ENCODE data around the gene INF2.

Gene INF2

DNA sequence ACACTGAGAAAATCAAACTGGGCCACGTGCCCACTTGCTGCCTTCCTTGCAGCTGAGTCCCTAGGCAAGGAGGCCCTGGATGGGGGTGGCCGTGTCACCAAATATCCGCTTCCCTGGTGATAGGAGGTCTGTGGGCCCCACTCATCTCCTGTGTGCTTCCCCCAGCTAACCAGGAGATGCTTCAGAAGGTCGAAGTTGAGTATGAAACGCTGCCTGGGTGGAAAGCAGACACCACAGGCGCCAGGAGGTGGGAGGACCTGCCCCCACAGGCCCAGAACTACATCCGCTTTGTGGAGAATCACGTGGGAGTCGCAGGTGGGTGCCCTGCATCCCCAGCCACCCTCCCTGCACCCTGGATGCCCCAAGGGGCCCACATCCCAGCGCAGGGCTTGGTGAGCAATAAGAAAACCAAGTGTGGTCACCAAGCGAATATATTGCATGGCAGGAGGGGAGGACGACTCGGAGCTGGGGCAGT lies 56.7 kb downstream of the INF2 start:
- no peaks in the 10 kb centered on the region for H3K27me3 ChIP-seq (ENCODE audit: control insufficient read depth in 1 of 2, insufficient read depth in 1 of 2, low read length in 2 of 2)
- no peaks in the 10 kb centered on the region for H3K79me1 ChIP-seq (replicated peaks; ENCODE audit: low read length, poor library complexity, severe bottlenecking)
- H2BK5ac ChIP-seq (ENCODE audit: low read depth, low read length, poor library complexity, severe bottlenecking) = no peak overlapping the region
- peaks cover 24% of the 10 kb centered on the region for H3K4me1 ChIP-seq (ENCODE audit: control insufficient read depth, insufficient read depth, low read depth, low read length)
- H2BK120ac ChIP-seq (ENCODE audit: low read depth, low read length) = no peak overlapping the region
- no peak overlapping the region for H2AFZ ChIP-seq (ENCODE audit: low read depth, low read length)
- peaks cover 0 to 16% of the 10 kb centered on the region in 2 experiments for H3K36me3 ChIP-seq (ENCODE audit: control insufficient read depth in 1 of 2, insufficient read depth in 2 of 2, low read depth in 1 of 2, low read length in 2 of 2)
- no peak overlapping the region for H3K23ac ChIP-seq (ENCODE audit: low read length in 2 of 2)
- 85% methylated on average over 13 of the region's 13 CpGs for WGBS
- peak overlapping the region; percentile 72 for H3K9ac ChIP-seq (ENCODE audit: low read length)
- no peak overlapping the region for H2AK5ac ChIP-seq (ENCODE audit: low read length, severe bottlenecking)
- H3K9me3 ChIP-seq (ENCODE audit: control insufficient read depth, low read length) = no peaks in the 10 kb centered on the region
- H4K8ac ChIP-seq (ENCODE audit: low read length) = no peak overlapping the region
- H2BK15ac ChIP-seq (ENCODE audit: low read depth, poor library complexity, severe bottlenecking) = no peak overlapping the region
- no peak for DNase-seq
- H3K4ac ChIP-seq (ENCODE audit: low read depth in 1 of 2, low read length in 2 of 2) = no peak overlapping the region
- peak overlapping the region; percentile 14 to 61 for H3K18ac ChIP-seq (ENCODE audit: low read depth in 1 of 2, low read length in 2 of 2)
- peak overlapping the region in 1 of 2 experiments; percentile 34 for H3K4me3 ChIP-seq (ENCODE audit: insufficient read depth in 1 of 2, low read depth in 1 of 2, low read length in 2 of 2)
- H3K4me2 ChIP-seq (ENCODE audit: low read length, poor library complexity, severe bottlenecking) = no peak overlapping the region
- H3K14ac ChIP-seq (ENCODE audit: low read length in 2 of 2) = no peak overlapping the region
- no peak overlapping the region for H4K91ac ChIP-seq (ENCODE audit: low read length)
- H2BK12ac ChIP-seq (ENCODE audit: low read length in 2 of 2) = no peak overlapping the region
- H3K27ac ChIP-seq (ENCODE audit: low read length, poor library complexity, severe bottlenecking) = no peak overlapping the region

DNA sequence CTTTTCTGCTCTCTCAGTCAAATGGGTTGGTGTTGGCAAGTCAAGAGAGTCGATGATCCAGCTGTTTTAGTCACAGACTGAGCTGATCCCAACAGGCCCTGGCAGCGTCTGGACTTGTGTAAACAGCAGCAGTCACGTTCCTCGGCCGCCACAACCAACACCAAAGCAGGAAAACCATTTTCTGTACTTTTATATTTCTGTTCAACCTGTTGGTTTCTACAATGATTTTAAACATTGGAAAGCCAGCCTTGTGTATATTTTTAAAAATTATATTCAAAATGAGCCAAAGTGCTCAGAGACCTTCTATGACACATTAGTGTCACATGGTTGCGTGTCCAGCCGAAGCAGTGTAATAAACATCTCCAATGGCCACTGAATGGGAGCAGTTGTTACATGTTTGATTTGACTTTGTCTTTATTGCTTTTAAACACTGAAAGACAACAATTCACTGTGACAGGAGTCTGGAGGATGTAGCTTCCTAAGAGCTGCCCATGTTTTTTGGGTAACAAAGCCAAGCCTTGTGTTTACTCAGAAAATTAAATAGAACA lies 57.6 kb downstream of the INF2 start:
- no peak overlapping the region for H3K4ac ChIP-seq (ENCODE audit: low read depth in 1 of 2, low read length in 2 of 2)
- H3K27me3 ChIP-seq (ENCODE audit: control insufficient read depth in 1 of 2, insufficient read depth in 1 of 2, low read length in 2 of 2) = no peaks in the 10 kb centered on the region
- no peak overlapping the region for H2AFZ ChIP-seq (ENCODE audit: low read depth, low read length)
- no peak overlapping the region for H3K27ac ChIP-seq (ENCODE audit: low read length, poor library complexity, severe bottlenecking)
- no peak overlapping the region for H2BK5ac ChIP-seq (ENCODE audit: low read depth, low read length, poor library complexity, severe bottlenecking)
- no peak overlapping the region for H2BK12ac ChIP-seq (ENCODE audit: low read length in 2 of 2)
- H3K14ac ChIP-seq (ENCODE audit: low read length in 2 of 2) = no peak overlapping the region
- H3K4me1 ChIP-seq (ENCODE audit: control insufficient read depth, insufficient read depth, low read depth, low read length) = peaks cover 25% of the 10 kb centered on the region
- H3K36me3 ChIP-seq (ENCODE audit: control insufficient read depth in 1 of 2, insufficient read depth in 2 of 2, low read depth in 1 of 2, low read length in 2 of 2) = peaks cover 0 to 9% of the 10 kb centered on the region in 2 experiments
- peak; percentile 76 for DNase-seq
- no peak overlapping the region for H4K8ac ChIP-seq (ENCODE audit: low read length)
- WGBS = 39% methylated on average over 4 of the region's 7 CpGs
- no peak overlapping the region for H2BK15ac ChIP-seq (ENCODE audit: low read depth, poor library complexity, severe bottlenecking)
- no peak overlapping the region for H3K4me2 ChIP-seq (ENCODE audit: low read length, poor library complexity, severe bottlenecking)
- peaks cover under 1% of the 10 kb centered on the region for H3K79me1 ChIP-seq (replicated peaks; ENCODE audit: low read length, poor library complexity, severe bottlenecking)
- H4K91ac ChIP-seq (ENCODE audit: low read length) = no peak overlapping the region
- no peak overlapping the region for H2AK5ac ChIP-seq (ENCODE audit: low read length, severe bottlenecking)
- no peak overlapping the region for H3K23ac ChIP-seq (ENCODE audit: low read length in 2 of 2)
- H3K18ac ChIP-seq (ENCODE audit: low read depth in 1 of 2, low read length in 2 of 2) = no peak overlapping the region
- H3K4me3 ChIP-seq (ENCODE audit: insufficient read depth in 1 of 2, low read depth in 1 of 2, low read length in 2 of 2) = peak overlapping the region in 1 of 2 experiments; percentile 34
- H2BK120ac ChIP-seq (ENCODE audit: low read depth, low read length) = no peak overlapping the region
- H3K9me3 ChIP-seq (ENCODE audit: control insufficient read depth, low read length) = no peaks in the 10 kb centered on the region
- H3K9ac ChIP-seq (ENCODE audit: low read length) = peak overlapping the region; percentile 72

DNA sequence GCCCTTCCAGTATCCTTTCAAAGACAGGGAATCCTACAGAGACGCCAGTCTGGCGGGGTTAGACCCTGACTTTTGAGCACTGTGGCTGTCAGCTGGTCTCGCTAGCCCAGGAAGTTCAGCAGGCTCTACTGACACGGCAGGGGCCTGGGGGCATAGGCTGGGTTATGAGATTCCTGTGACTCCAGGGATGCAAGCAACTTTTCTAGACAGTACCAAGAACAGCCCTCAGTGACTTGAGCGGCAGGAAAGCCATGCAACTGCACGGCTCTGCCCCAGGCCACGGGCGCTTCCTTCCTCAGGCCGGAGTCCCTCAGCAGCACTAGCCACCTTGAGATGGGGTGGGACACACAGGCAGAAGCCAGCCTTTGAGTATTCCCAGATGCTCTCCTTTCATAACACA lies 58.5 kb downstream of the INF2 start:
- Histone ChIP-seq H3K4me3 (ENCODE audit: insufficient read depth in 1 of 2, low read depth in 1 of 2, low read length in 2 of 2) (no peak overlapping the region), H2BK120ac (ENCODE audit: low read depth, low read length) (peak overlapping the region; percentile 77), H2BK12ac (ENCODE audit: low read length in 2 of 2) (no peak overlapping the region), H3K4me2 (ENCODE audit: low read length, poor library complexity, severe bottlenecking) (no peak overlapping the region), H2BK5ac (ENCODE audit: low read depth, low read length, poor library complexity, severe bottlenecking) (no peak overlapping the region), H3K23ac (ENCODE audit: low read length in 2 of 2) (no peak overlapping the region), H3K9me3 (ENCODE audit: control insufficient read depth, low read length) (no peaks in the 10 kb centered on the region), H3K27me3 (ENCODE audit: control insufficient read depth in 1 of 2, insufficient read depth in 1 of 2, low read length in 2 of 2) (no peaks in the 10 kb centered on the region), H3K36me3 (ENCODE audit: control insufficient read depth in 1 of 2, insufficient read depth in 2 of 2, low read depth in 1 of 2, low read length in 2 of 2) (peaks cover 0 to 8% of the 10 kb centered on the region in 2 experiments), H4K8ac (ENCODE audit: low read length) (no peak overlapping the region), H3K4me1 (ENCODE audit: control insufficient read depth, insufficient read depth, low read depth, low read length) (peaks cover 29% of the 10 kb centered on the region), H4K91ac (ENCODE audit: low read length) (no peak overlapping the region), H3K4ac (ENCODE audit: low read depth in 1 of 2, low read length in 2 of 2) (no peak overlapping the region), H2AK5ac (ENCODE audit: low read length, severe bottlenecking) (no peak overlapping the region), H3K14ac (ENCODE audit: low read length in 2 of 2) (no peak overlapping the region), H2AFZ (ENCODE audit: low read depth, low read length) (no peak overlapping the region), H3K79me1 (replicated peaks; ENCODE audit: low read length, poor library complexity, severe bottlenecking) (peaks cover 2% of the 10 kb centered on the region), H3K27ac (ENCODE audit: low read length, poor library complexity, severe bottlenecking) (no peak overlapping the region), H2BK15ac (ENCODE audit: low read depth, poor library complexity, severe bottlenecking) (peak overlapping the region; percentile 57), H3K18ac (ENCODE audit: low read depth in 1 of 2, low read length in 2 of 2) (peak overlapping the region in 1 of 2 experiments; percentile 4), H3K9ac (ENCODE audit: low read length) (no peak overlapping the region)
- no peak for DNase-seq
- 81% methylated on average over 9 of the region's 9 CpGs for WGBS

DNA sequence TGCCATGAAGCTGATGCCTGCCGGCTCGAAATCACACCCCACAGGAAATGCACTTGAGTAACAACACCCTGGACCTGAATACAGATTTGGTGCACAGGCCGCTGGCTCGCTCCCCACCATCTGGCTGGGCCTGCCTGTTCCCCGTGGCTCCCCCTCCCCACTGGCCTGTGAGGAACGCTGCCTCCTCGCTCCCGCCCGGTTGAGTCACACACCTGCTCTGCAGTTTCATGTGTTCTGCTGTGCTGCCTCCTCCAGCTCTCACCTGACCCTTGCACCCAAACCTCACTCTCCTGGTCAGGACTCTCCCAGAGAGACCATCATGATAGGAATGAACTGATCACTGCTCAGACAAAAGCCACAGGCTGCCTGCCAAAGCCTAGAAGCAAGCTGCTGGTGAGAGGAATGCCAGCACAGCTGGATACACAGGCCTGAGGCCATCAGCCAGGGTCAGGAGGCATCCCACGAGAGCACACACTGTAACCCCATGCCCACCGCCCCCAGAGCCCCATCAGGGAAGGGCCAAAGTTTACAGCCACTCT lies 59.8 kb downstream of the INF2 start:
- Histone ChIP-seq H3K4me1 (ENCODE audit: control insufficient read depth, insufficient read depth, low read depth, low read length) (peaks cover 30% of the 10 kb centered on the region), H3K23ac (ENCODE audit: low read length in 2 of 2) (no peak overlapping the region), H3K27me3 (ENCODE audit: control insufficient read depth in 1 of 2, insufficient read depth in 1 of 2, low read length in 2 of 2) (no peaks in the 10 kb centered on the region), H3K9ac (ENCODE audit: low read length) (peak overlapping the region; percentile 43), H3K36me3 (ENCODE audit: control insufficient read depth in 1 of 2, insufficient read depth in 2 of 2, low read depth in 1 of 2, low read length in 2 of 2) (peaks cover 0 to 5% of the 10 kb centered on the region in 2 experiments), H2BK5ac (ENCODE audit: low read depth, low read length, poor library complexity, severe bottlenecking) (no peak overlapping the region), H4K8ac (ENCODE audit: low read length) (no peak overlapping the region), H3K4me3 (ENCODE audit: insufficient read depth in 1 of 2, low read depth in 1 of 2, low read length in 2 of 2) (peak overlapping the region in 1 of 2 experiments; percentile 48), H2AFZ (ENCODE audit: low read depth, low read length) (no peak overlapping the region), H3K79me1 (replicated peaks; ENCODE audit: low read length, poor library complexity, severe bottlenecking) (peaks cover 2% of the 10 kb centered on the region), H2BK15ac (ENCODE audit: low read depth, poor library complexity, severe bottlenecking) (no peak overlapping the region), H3K4ac (ENCODE audit: low read depth in 1 of 2, low read length in 2 of 2) (no peak overlapping the region), H3K18ac (ENCODE audit: low read depth in 1 of 2, low read length in 2 of 2) (no peak overlapping the region), H3K9me3 (ENCODE audit: control insufficient read depth, low read length) (no peaks in the 10 kb centered on the region), H2BK12ac (ENCODE audit: low read length in 2 of 2) (peak overlapping the region; percentile 4 to 14), H3K27ac (ENCODE audit: low read length, poor library complexity, severe bottlenecking) (peak overlapping the region; percentile 33), H2BK120ac (ENCODE audit: low read depth, low read length) (no peak overlapping the region), H4K91ac (ENCODE audit: low read length) (peak overlapping the region; percentile 18), H3K4me2 (ENCODE audit: low read length, poor library complexity, severe bottlenecking) (no peak overlapping the region), H2AK5ac (ENCODE audit: low read length, severe bottlenecking) (no peak overlapping the region), H3K14ac (ENCODE audit: low read length in 2 of 2) (no peak overlapping the region)
- DNase-seq = no peak
- WGBS = 70% methylated on average over 11 of the region's 11 CpGs

All from mesenchymal stem cell (in vitro differentiated cells and primary cell).